Thyroid gland (tissue), 4 donors: ENCODE measurements around the gene SLC9C1. TPM values are rescaled to one million over a fixed set of nuclear protein-coding genes. Genes with fewer than 3 reads are reported as not detected.

Source experiments
- DNase-seq, 2 donors: peaks; one replicate each; pipeline ENCODE4 v3.0.0-alpha.2; 2019
- H3K27ac ChIP-seq, 3 donors: fragments of 200-600 bp; sonication (generic); 1 replicate in 2 of 3; 2 replicates in 1 of 3; pipeline ENCODE4 v1.5.1; 2016 to 2019; ENCODE audit warnings: mild to moderate bottlenecking in 1 of 3, moderate library complexity in 1 of 3
- H3K27me3 ChIP-seq: fragments of 200-600 bp; sonication (generic); one replicate; pipeline ENCODE4 v1.5.1; 2019
- H3K36me3 ChIP-seq, 2 donors: fragments of 200-600 bp; sonication (generic); one replicate each; pipeline ENCODE4 v1.5.1; 2016 to 2019
- H3K4me1 ChIP-seq, 2 donors: fragments of 200-600 bp; sonication (generic); one replicate each; pipeline ENCODE4 v1.5.1; 2017 to 2019
- H3K4me3 ChIP-seq, 3 donors: fragments of 200-600 bp; sonication (generic); replicated peaks in 1 of 3; 1 replicate in 2 of 3; 2 replicates in 1 of 3; pipeline ENCODE4 v1.5.1; 2016; ENCODE audit warnings: mild to moderate bottlenecking in 1 of 3
- H3K9me3 ChIP-seq: fragments of 200-600 bp; sonication (generic); one replicate; pipeline ENCODE4 v1.5.1; 2017
- POLR2A ChIP-seq, 2 donors: fragments of 450-650 bp; IDR thresholded peaks; one replicate each; pipeline ENCODE4 v1.6.1; 2017; ENCODE audit warnings: antibody characterized with exemption in 2 of 2, mild to moderate bottlenecking in 2 of 2, moderate library complexity in 1 of 2
- WGBS, 2 donors: methylation state at CpG; one replicate each; pipeline ENCODE4 v1.1.5; 2017; 5-methylcytosine and 5-hydroxymethylcytosine counted together
- intact Hi-C: fragments of 100-400 bp; cut with DNase I; formaldehyde crosslinking; loops from one replicate; pipeline ENCODE4 v1.15.1; 2023
- total RNA-seq, 4 donors: library from RNA; depleted of rRNA; stranded (reverse); fragments of >200 nt; gene quantifications; one replicate each; pipeline ENCODE4 v1.2.3, GENCODE V29; 2016
- TF ChIP-seq, protein P1 (sequence below), 6 experiments: fragments of 200-600 bp in 3 of 6; fragments of 450-650 bp in 3 of 6; sonication (generic) in 3 of 6; IDR thresholded peaks; one replicate each; pipeline ENCODE4 v1.5.1; 2016 to 2019; ENCODE audit warnings: antibody characterized with exemption in 6 of 6, mild to moderate bottlenecking in 2 of 6, inconsistent platforms in 1 of 6, moderate library complexity in 1 of 6

Gene SLC9C1
- total RNA-seq, 4 donors from 2014 or later, result 0.11 TPM; not detected in 3

DNA sequence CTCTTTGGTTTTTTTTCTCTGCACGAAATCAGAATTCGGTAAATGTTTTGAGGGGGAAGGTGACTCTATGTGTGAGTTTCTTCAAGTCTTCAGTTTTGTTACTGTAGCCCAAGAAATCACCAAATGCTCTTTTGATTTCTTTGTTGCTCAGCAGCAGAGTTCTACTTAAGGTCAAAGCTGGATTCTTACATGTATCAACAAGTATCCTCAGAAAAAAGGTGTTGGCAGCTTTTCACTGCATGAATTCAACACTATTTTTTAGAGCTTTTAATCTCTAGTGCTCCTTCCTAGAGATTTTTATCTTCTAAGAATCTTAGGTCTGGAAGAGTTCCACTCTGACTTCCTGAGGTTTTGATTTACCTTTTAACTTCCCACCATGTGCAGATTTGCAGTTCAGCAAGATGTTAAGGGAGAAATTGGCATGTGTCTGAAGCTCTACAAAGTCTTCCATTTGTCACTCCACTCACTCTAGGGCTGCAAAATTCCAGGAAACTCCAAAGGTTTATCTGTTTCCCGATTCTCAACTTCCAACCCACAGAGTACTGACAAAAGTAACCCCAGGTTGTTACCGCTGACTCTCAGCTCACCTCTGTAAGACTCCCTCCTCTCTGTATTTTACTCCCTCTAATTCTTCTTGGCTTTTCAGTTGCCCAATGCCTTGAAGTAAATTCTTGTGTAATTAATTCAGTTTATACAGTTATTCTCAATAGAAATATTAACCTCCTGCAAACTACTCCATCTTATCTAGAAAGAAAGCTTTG lies 25.7 kb upstream of the SLC9C1 start:
- TF ChIP-seq, protein P1, sequence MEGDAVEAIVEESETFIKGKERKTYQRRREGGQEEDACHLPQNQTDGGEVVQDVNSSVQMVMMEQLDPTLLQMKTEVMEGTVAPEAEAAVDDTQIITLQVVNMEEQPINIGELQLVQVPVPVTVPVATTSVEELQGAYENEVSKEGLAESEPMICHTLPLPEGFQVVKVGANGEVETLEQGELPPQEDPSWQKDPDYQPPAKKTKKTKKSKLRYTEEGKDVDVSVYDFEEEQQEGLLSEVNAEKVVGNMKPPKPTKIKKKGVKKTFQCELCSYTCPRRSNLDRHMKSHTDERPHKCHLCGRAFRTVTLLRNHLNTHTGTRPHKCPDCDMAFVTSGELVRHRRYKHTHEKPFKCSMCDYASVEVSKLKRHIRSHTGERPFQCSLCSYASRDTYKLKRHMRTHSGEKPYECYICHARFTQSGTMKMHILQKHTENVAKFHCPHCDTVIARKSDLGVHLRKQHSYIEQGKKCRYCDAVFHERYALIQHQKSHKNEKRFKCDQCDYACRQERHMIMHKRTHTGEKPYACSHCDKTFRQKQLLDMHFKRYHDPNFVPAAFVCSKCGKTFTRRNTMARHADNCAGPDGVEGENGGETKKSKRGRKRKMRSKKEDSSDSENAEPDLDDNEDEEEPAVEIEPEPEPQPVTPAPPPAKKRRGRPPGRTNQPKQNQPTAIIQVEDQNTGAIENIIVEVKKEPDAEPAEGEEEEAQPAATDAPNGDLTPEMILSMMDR (IDR thresholded peaks at IDR 0.05), result no peak
- TF ChIP-seq POLR2A (IDR thresholded peaks at IDR 0.05), result no peak
- intact Hi-C loops, result loop anchor here (10.0 kb wide), 1 partner anchor 205 kb away; no protein-coding TSS in a partner anchor

DNA sequence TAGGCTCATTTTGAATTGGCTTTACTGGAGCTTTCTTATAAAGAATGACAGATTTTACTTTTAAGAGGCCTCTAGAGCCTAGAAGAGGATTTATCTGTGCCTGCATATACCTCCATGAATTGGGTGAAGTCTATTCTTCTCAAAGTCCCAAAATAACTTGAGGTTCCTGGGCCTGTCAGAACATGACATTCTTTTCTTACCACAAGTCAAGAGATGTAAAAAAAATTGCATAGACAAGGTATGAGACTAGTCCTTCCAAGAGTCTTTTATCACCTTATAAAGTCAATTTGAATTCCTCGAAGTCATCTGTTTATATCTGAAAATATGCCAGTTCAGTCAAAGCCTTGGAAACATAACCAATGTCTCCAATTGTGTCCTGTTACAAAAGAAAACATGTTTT lies 21.8 kb upstream of the SLC9C1 start:
- no peak for DNase-seq
- H3K4me1 ChIP-seq, result peaks cover 6 to 13% of the 10 kb centered on the region in 2 donors
- no peak overlapping the region for H3K27ac ChIP-seq
- H3K9me3 ChIP-seq, result no peaks in the 10 kb centered on the region
- 91 to 96% methylated on average over 1 of the region's 1 CpG for WGBS, 2 donors
- no peak overlapping the region for H3K4me3 ChIP-seq
- TF ChIP-seq POLR2A (IDR thresholded peaks at IDR 0.05), result no peak
- TF ChIP-seq, protein P1 (IDR thresholded peaks at IDR 0.05), result no peak
- no peaks in the 10 kb centered on the region for H3K36me3 ChIP-seq
- intact Hi-C loops, result no loop called here
- no peaks in the 10 kb centered on the region for H3K27me3 ChIP-seq

More for the DNA sequence above, 25.7 kb upstream of the SLC9C1 start:
- H3K4me1 ChIP-seq, result peaks cover 6 to 13% of the 10 kb centered on the region in 2 donors
- H3K9me3 ChIP-seq, result no peaks in the 10 kb centered on the region
- H3K27ac ChIP-seq, result no peak overlapping the region
- 40 to 64% methylated on average over 4 of the region's 4 CpGs for WGBS, 2 donors
- H3K4me3 ChIP-seq, result no peak overlapping the region
- H3K36me3 ChIP-seq, result no peaks in the 10 kb centered on the region
- no peaks in the 10 kb centered on the region for H3K27me3 ChIP-seq
- DNase-seq, result no peak

DNA sequence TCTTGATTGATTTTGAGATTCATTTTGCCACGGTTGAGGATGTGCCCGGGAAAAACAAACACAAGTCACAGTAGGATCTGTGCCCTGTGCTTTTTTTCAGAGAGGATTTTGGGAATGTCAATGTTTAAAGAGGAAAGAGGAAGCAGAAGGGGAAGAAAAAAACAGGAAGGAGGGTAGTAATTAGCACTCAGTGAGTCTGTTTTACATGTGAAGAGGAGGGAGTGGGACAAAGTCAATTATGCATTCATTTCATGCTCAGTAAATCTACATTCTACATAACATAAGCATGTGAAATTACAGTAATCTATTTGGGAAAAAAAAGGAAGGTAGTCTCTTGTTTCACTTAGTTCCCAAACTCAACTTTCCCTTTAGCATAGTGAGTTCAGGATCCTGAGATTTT lies 20.6 kb upstream of the SLC9C1 start:
- no peak for DNase-seq
- Histone ChIP-seq H3K4me1 (peaks cover 3 to 9% of the 10 kb centered on the region in 2 donors), H3K36me3 (no peaks in the 10 kb centered on the region), H3K9me3 (no peaks in the 10 kb centered on the region), H3K27me3 (no peaks in the 10 kb centered on the region), H3K4me3 (no peak overlapping the region), H3K27ac (no peak overlapping the region)
- TF ChIP-seq POLR2A (IDR thresholded peaks at IDR 0.05), result no peak
- TF ChIP-seq, protein P1 (IDR thresholded peaks at IDR 0.05), result no peak
- 68 to 74% methylated on average over 2 of the region's 2 CpGs for WGBS, 2 donors
- intact Hi-C loops, result no loop called here

DNA sequence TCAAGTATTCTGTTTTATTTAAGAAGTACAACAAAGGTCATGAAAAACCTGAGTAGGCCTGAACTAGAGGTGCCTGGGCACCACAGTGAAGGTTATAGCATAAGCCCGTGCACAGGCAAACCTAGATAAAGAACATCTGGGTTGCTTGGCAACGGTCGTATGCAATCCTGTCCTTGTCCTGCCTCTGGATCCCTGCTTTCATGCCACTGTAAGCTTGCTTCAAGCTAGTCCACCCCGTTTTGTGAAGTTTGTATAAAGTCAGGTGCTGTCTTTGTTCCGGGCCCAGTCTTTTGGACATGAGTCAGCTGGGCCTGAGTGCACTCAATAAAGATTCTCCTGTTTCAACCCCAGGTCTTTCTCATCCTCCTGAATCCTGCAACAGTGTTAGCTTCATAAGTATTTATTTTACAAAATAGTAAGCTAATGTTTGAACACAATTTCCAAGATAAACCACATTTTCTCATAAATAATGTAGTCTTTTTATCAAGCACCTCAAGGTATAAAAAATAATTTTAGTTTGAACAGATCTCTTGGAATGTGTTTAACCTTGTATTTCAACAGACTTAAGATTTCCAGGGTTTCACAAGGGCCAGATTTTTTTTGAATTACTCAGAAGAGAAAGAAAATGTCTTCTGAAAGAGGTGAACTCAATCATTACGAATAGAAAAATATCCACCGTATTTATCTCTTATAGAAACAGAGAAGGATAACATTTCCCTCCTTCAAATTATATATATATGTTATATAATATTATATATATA lies 14.3 kb upstream of the SLC9C1 start:
- H3K27me3 ChIP-seq, result no peaks in the 10 kb centered on the region
- H3K9me3 ChIP-seq, result no peaks in the 10 kb centered on the region
- TF ChIP-seq, protein P1 (IDR thresholded peaks at IDR 0.05), result no peak
- TF ChIP-seq POLR2A (IDR thresholded peaks at IDR 0.05), result no peak
- intact Hi-C loops, result no loop called here
- H3K27ac ChIP-seq, result no peak overlapping the region
- 56 to 64% methylated on average over 7 of the region's 7 CpGs for WGBS, 2 donors
- H3K4me3 ChIP-seq, result no peak overlapping the region
- H3K4me1 ChIP-seq, result peaks cover 0 to 3% of the 10 kb centered on the region in 2 donors
- DNase-seq, result peak in 1 of 2 donors; percentile 36
- no peaks in the 10 kb centered on the region for H3K36me3 ChIP-seq

DNA sequence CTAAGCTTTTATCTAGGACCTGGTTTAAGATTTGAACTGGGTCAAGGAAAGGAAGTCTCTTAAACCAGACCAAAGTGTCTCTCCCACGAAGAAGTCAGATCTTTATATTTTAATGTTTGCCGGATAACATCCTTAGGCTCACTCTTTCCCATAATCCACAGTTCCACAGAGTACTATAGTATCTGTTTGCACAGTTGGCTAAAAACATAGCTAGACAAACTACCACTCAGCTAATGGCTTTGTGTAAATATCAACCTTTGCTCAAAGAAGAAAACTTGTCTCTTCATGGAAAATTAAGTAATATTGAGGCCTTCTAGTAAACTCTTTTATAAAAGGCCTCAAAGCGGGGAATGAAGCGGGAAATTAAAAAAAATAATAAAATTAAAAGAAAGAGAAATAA lies 13.5 kb upstream of the SLC9C1 start:
- Histone ChIP-seq H3K36me3 (no peaks in the 10 kb centered on the region), H3K27me3 (no peaks in the 10 kb centered on the region), H3K9me3 (no peaks in the 10 kb centered on the region), H3K27ac (no peak overlapping the region), H3K4me3 (no peak overlapping the region), H3K4me1 (peaks cover 0 to 3% of the 10 kb centered on the region in 2 donors)
- TF ChIP-seq, protein P1 (IDR thresholded peaks at IDR 0.05), result no peak
- no peak for TF ChIP-seq POLR2A (IDR thresholded peaks at IDR 0.05)
- 66 to 82% methylated on average over 4 of the region's 4 CpGs for WGBS, 2 donors
- no peak for DNase-seq
- intact Hi-C loops, result no loop called here
